PC-9 (cell line): ENCODE results near the gene AOPEP. TPM values are rescaled to one million over a fixed set of nuclear protein-coding genes. Genes with fewer than 3 reads are reported as not detected.

Source experiments
- BruUV-seq: library from RNA; stranded (reverse); fragments of 400-500 nt; replicated peaks from 2 replicates; lab custom pipeline; 2021; lab: Mats Ljungman, UMichigan
- CTCF ChIA-PET: fragments of 300-600 bp; sonication (Branson Sonifier 250); formaldehyde crosslinking; loops from one replicate; lab custom pipeline; 2022; ENCODE audit warnings: antibody characterized with exemption; lab: Charles Lee
- POLR2A ChIA-PET: fragments of 300-600 bp; sonication (Branson Sonifier 250); formaldehyde crosslinking; loops from one replicate; lab custom pipeline; 2022; ENCODE audit warnings: antibody characterized with exemption; ENCODE audit not compliant: unreplicated experiment; lab: Charles Lee
- DNase-seq, 2 experiments: peaks; one replicate each; pipeline versions ENCODE4 v3.0.0 to v3.0.0-alpha.2; 2015 to 2022; ENCODE audit warnings: mixed read lengths in 1 of 2
- H2AFZ ChIP-seq: fragments of 200-600 bp; sonication (generic); 2 replicates; pipeline ENCODE4 v1.8.1; 2017; ENCODE audit warnings: antibody characterized with exemption
- H3F3A ChIP-seq: fragments of 200-600 bp; sonication (generic); 2 replicates; pipeline ENCODE4 v1.8.1; 2017; ENCODE audit warnings: antibody characterized with exemption, mild to moderate bottlenecking, low read depth; ENCODE audit not compliant: insufficient read depth
- H3K27ac ChIP-seq: fragments of 200-600 bp; sonication (generic); 2 replicates; pipeline ENCODE4 v1.6.1; 2016; ENCODE audit warnings: mixed run types
- H3K27me3 ChIP-seq: fragments of 200-600 bp; sonication (generic); 2 replicates; pipeline ENCODE4 v1.6.1; 2016; ENCODE audit warnings: low read depth, mixed run types; ENCODE audit not compliant: insufficient read depth
- H3K36me3 ChIP-seq: fragments of 200-600 bp; sonication (generic); 2 replicates; pipeline ENCODE4 v1.6.1; 2016; ENCODE audit warnings: low read depth, mixed run types
- H3K4me1 ChIP-seq: fragments of 200-600 bp; sonication (generic); replicated peaks from 2 replicates; pipeline ENCODE4 v1.6.1; 2016; ENCODE audit warnings: mixed run types; ENCODE audit not compliant: insufficient read depth
- H3K4me2 ChIP-seq: fragments of 200-600 bp; sonication (generic); 2 replicates; pipeline ENCODE4 v1.6.1; 2017; ENCODE audit warnings: mixed run types
- H3K4me3 ChIP-seq: fragments of 200-600 bp; sonication (generic); 2 replicates; pipeline ENCODE4 v1.6.1; 2016; ENCODE audit warnings: mixed run types
- H3K79me2 ChIP-seq: fragments of 200-600 bp; sonication (generic); 2 replicates; pipeline ENCODE4 v1.6.1; 2017; ENCODE audit warnings: low read depth, mixed run types
- H3K9me2 ChIP-seq: fragments of 200-600 bp; sonication (generic); 2 replicates; pipeline ENCODE4 v1.8.1; 2017; ENCODE audit warnings: mild to moderate bottlenecking; ENCODE audit not compliant: insufficient read depth
- H3K9me3 ChIP-seq: fragments of 200-600 bp; sonication (generic); 2 replicates; pipeline ENCODE4 v1.8.1; 2016; ENCODE audit warnings: low read depth; ENCODE audit not compliant: insufficient read depth
- H4K20me1 ChIP-seq: fragments of 200-600 bp; sonication (generic); 2 replicates; pipeline ENCODE4 v1.8.1; 2017; ENCODE audit not compliant: insufficient read depth
- CTCF ChIP-seq: fragments of 200-600 bp; sonication (generic); conservative IDR thresholded peaks from 2 replicates; pipeline ENCODE4 v1.6.1; 2017; ENCODE audit warnings: mixed run types, antibody characterized with exemption, mild to moderate bottlenecking, moderate library complexity
- EZH2 ChIP-seq: fragments of 200-600 bp; sonication (generic); IDR thresholded peaks from 2 replicates; pipeline ENCODE4 v1.8.0; 2017; ENCODE audit warnings: antibody characterized with exemption, low read depth
- intact Hi-C: fragments of 100-400 bp; cut with micrococcal nuclease; formaldehyde crosslinking; loops from one replicate; pipeline ENCODE4 v1.10.0; 2022; ENCODE audit not compliant: unreplicated experiment
- total RNA-seq: library from RNA; stranded (reverse); gene quantifications from 2 replicates; pipeline ENCODE4 v1.2.3, GENCODE V29; 2021

The AOPEP gene
- total RNA-seq, 1 experiment from 2014 or later = 90.0 TPM

- peak overlapping the region; percentile 100 for H3K27ac ChIP-seq
- H3K27me3 ChIP-seq = no peaks in the 10 kb centered on the region
- peak; percentile 44 to 95 for DNase-seq
- peaks cover 83% of the 10 kb centered on the region for H3K4me1 ChIP-seq
- peaks cover 74% of the 10 kb centered on the region for H3F3A ChIP-seq
- no peaks in the 10 kb centered on the region for H3K9me3 ChIP-seq
- H3K36me3 ChIP-seq = no peaks in the 10 kb centered on the region
- ChIA-PET CTCF (interaction anchor here (1.1 kb wide), 1 partner anchor 49 kb away, joined by 3 read pairs; no protein-coding TSS in a partner anchor), POLR2A (interaction anchor here (0.5 to 0.9 kb wide), 8 partner anchors 40 to 1759 kb away, joined by 3 to 7 read pairs (median 4); no protein-coding TSS in a partner anchor)
- peak overlapping the region; percentile 34 for H3K4me3 ChIP-seq
- no peaks in the 10 kb centered on the region for H3K9me2 ChIP-seq
- no peaks in the 10 kb centered on the region for H4K20me1 ChIP-seq
- TF ChIP-seq EZH2 (no peak), CTCF (no peak)
- peak overlapping the region; percentile 78 for H3K4me2 ChIP-seq
- no peak overlapping the region for H2AFZ ChIP-seq
- intact Hi-C loops = loop anchor here (1.0 kb wide), 3 partner anchors 50 to 85 kb away; no protein-coding TSS in a partner anchor
- peaks cover 27% of the 10 kb centered on the region for H3K79me2 ChIP-seq
- BruUV-seq = no TSS peak
Observed at GRCh38 chr9:94867842-94868312, 141.4 kb downstream of the AOPEP start.

- H3K9me2 ChIP-seq = no peaks in the 10 kb centered on the region
- BruUV-seq = no TSS peak
- intact Hi-C loops = no loop called here
- ChIA-PET POLR2A (interaction anchor here (0.5 to 0.7 kb wide), 4 partner anchors 30 to 1759 kb away, joined by 3 to 4 read pairs (median 4); no protein-coding TSS in a partner anchor), CTCF (interaction anchor here (1.1 kb wide), 1 partner anchor 49 kb away, joined by 3 read pairs; no protein-coding TSS in a partner anchor)
- H3K4me2 ChIP-seq = peak overlapping the region; percentile 78
- peaks cover 79% of the 10 kb centered on the region for H3F3A ChIP-seq
- TF ChIP-seq CTCF (no peak), EZH2 (no peak)
- peaks cover 31% of the 10 kb centered on the region for H3K79me2 ChIP-seq
- no peaks in the 10 kb centered on the region for H3K36me3 ChIP-seq
- H3K4me3 ChIP-seq = peak overlapping the region; percentile 34
- peaks cover 88% of the 10 kb centered on the region for H3K4me1 ChIP-seq
- DNase-seq = no peak
- no peaks in the 10 kb centered on the region for H4K20me1 ChIP-seq
- no peaks in the 10 kb centered on the region for H3K27me3 ChIP-seq
- peak overlapping the region; percentile 100 for H3K27ac ChIP-seq
- H3K9me3 ChIP-seq = no peaks in the 10 kb centered on the region
- H2AFZ ChIP-seq = no peak overlapping the region
Observed at GRCh38 chr9:94868464-94868863, 142.0 kb downstream of the AOPEP start.

- Histone ChIP-seq H3K4me2 (peak overlapping the region; percentile 78), H3K9me2 (no peaks in the 10 kb centered on the region), H3K4me3 (no peak overlapping the region), H3K4me1 (peaks cover 98% of the 10 kb centered on the region), H3K79me2 (peaks cover 31% of the 10 kb centered on the region), H2AFZ (no peak overlapping the region), H3K27me3 (no peaks in the 10 kb centered on the region), H3K9me3 (no peaks in the 10 kb centered on the region), H3F3A (peaks cover 81% of the 10 kb centered on the region), H3K27ac (peak overlapping the region; percentile 100), H4K20me1 (no peaks in the 10 kb centered on the region), H3K36me3 (no peaks in the 10 kb centered on the region)
- POLR2A ChIA-PET = interaction anchor here (0.6 kb wide), 2 partner anchors 23 to 70 kb away, joined by 3 to 13 read pairs; no protein-coding TSS in a partner anchor
- TF ChIP-seq CTCF = no peak
- intact Hi-C loops = no loop called here
- DNase-seq = peak; percentile 39 to 76
- BruUV-seq = no TSS peak
- CTCF ChIA-PET = interaction anchor here (0.6 kb wide), 1 partner anchor 232 kb away, joined by 11 read pairs; no protein-coding TSS in a partner anchor
Observed at GRCh38 chr9:94869415-94869843, 142.9 kb downstream of the AOPEP start.
